Measurements from ENCODE around the gene CD52. TPM values are rescaled to one million over a fixed set of nuclear protein-coding genes. Genes with fewer than 3 reads are reported as not detected.

The CD52 gene, protein sequence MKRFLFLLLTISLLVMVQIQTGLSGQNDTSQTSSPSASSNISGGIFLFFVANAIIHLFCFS
- total RNA-seq = not detected in 2 replicates

DNA sequence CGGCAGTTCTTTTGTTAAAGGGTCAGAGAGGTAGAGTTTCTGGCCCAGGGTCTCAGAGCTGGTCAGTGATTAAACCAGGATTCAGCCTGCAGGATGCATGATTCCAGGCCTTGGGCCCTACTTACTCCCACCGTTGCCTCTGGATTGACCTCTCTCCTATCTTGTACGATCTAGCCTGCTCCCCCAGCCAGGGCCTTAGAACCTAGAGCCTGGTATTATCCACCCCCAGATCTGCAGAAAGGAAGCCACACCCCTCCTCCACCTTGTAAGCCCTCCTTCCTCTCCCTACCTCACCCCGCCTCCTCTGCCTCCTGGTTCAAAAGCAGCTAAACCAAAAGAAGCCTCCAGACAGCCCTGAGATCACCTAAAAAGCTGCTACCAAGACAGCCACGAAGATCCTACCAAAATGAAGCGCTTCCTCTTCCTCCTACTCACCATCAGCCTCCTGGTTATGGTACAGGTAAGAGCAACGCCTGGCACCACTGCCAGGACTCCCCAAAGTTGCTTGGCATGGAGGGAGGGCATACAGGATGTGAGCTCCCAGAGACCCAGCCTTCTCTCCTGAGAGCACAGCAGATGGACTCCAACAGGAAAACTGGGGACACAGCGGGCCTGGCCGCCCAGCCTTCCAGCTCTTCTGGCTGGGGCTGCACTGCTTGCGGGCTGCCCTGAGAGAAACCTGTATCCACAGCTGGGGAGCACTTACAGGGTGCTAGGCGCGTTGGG lies at the start of gene CD52:
CD52 (plus strand) TSS at position 347 of the 726 bp plus-strand sequence; CDS start at position 407, 60 bp downstream.

GRCh38 chr1:26279456-26280332 lies 38.1 kb upstream of the CD52 start, which contains the start of gene SH3BGRL3:
Gene SH3BGRL3 (plus strand): TSS chr1:26280086. CDS start chr1:26280156, 70 bp downstream.

DNA sequence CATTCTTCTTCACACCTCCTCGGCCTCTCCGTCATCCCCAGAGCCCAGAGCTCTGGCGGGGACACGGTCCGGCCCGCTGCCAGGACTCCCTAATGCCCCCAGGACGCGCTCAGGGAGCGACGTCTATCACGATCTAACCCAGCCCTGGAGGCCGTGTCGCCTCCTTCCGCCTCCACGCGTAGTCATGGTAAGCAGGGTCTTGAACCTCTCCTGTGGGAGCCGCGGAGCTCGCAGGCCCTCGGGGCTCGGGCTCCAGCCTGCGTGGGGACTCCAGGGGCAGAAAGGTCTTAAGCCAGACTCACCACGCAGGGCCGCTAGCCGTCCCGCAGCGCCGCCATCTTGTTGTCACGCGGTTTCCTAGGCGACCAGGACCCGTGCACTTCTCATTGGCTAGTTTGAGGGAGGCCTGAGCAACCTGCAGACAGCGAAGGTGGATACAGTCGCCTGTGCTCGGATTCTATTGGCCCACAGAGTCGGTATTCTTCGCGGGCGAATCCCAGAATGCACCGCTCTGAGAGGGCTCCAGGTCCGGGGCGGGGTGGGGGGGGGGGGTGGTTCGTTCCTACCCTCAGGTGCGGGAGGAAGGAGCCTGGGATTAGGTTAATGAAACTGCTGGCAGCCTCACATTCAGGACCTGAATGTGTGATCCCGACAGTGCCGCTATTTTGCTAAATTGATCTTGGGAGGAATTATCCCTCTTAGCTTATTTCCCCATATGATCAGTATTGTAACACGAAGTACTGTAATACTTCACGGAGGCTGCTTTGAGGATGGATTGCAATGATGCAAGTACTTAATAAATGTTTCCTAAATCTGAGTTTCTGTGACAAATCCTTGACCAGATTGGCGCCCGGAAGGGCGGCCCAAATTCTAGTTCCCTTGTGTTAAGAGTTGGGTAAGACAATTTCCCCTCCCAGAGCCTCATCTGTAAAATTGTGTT lies 11.2 kb upstream of the CD52 start, which contains the start of gene UBXN11:
UBXN11 (minus strand) TSS at position 347 of the 940 bp plus-strand sequence. CDS start 3,753 bp downstream, outside the sequence.

GRCh38 chr1:26353976-26354820 lies 36.4 kb downstream of the CD52 start, which contains the start of gene CRYBG2:
Gene CRYBG2 (minus strand): TSS chr1:26354130. CDS start chr1:26346657, 7,473 bp downstream.

Other genes starting within 250 kb of the CD52 start
- gene PDIK1L, start 206.1 kb upstream of the CD52 start, total RNA-seq = 3.5 and 4.1 TPM in 2 replicates
- gene FAM110D, start 158.9 kb upstream of the CD52 start, total RNA-seq = not detected in 2 replicates
- gene C1orf232, start 149.0 kb upstream of the CD52 start, total RNA-seq = not detected in 2 replicates
- 13.6 and 14.0 TPM in 2 replicates for gene ZNF593, start 148.1 kb upstream of the CD52 start, total RNA-seq
- gene ZNF593OS, start 146.1 kb upstream of the CD52 start, total RNA-seq = not detected in 2 replicates
- 0.07 and 0.69 TPM in 2 replicates for gene CNKSR1, start 140.5 kb upstream of the CD52 start, total RNA-seq
- gene CATSPER4, start 127.4 kb upstream of the CD52 start, total RNA-seq = not detected in 2 replicates
- 6.1 and 6.9 TPM in 2 replicates for gene CEP85, start 83.8 kb upstream of the CD52 start, total RNA-seq
- 68.1 and 84.3 TPM in 2 replicates for gene SH3BGRL3, start 37.9 kb upstream of the CD52 start, total RNA-seq
- 3.1 and 3.8 TPM in 2 replicates for gene UBXN11, start 11.3 kb upstream of the CD52 start, total RNA-seq
- gene CRYBG2, start 36.2 kb downstream of the CD52 start, total RNA-seq = not detected in 2 replicates
- gene ZNF683, start 54.8 kb downstream of the CD52 start, total RNA-seq = not detected in 2 replicates
- gene LIN28A, start 92.9 kb downstream of the CD52 start, total RNA-seq = not detected in 2 replicates
- 51.0 and 61.8 TPM in 2 replicates for gene DHDDS, start 114.4 kb downstream of the CD52 start, total RNA-seq
- 134 and 199 TPM in 2 replicates for gene HMGN2, start 154.5 kb downstream of the CD52 start, total RNA-seq
- gene RPS6KA1, start 211.8 kb downstream of the CD52 start, total RNA-seq = 1.1 and 2.1 TPM in 2 replicates